Keratinocyte (primary cell): ENCODE data around the gene ACTN1. TPM values are rescaled to one million over a fixed set of nuclear protein-coding genes. Genes with fewer than 3 reads are reported as not detected.

Source experiments
- DNase-seq: peaks from one replicate; pipeline ENCODE4 v3.0.0-alpha.2; 2011; ENCODE audit warnings: low read depth, missing footprints, low spot score
- FAIRE-seq: peaks from 2 replicates; lab custom pipeline; 2011; peaks lifted over from hg19 to GRCh38; lab: Jason Lieb, UNC
- H2AFZ ChIP-seq: 2 replicates; pipeline ENCODE4 v1.6.0; 2012; ENCODE audit warnings: low read length, control low read depth, inconsistent platforms; ENCODE audit not compliant: control insufficient read depth
- H3K27ac ChIP-seq: 2 replicates; pipeline ENCODE4 v1.5.1; 2011; ENCODE audit warnings: low read length; ENCODE audit not compliant: control insufficient read depth, insufficient read depth
- H3K27me3 ChIP-seq: 3 replicates; pipeline ENCODE4 v1.6.0; 2011; ENCODE audit warnings: low read length; ENCODE audit not compliant: control insufficient read depth, insufficient read depth; ENCODE audit errors: extremely low read depth
- H3K36me3 ChIP-seq, 2 experiments: 2 replicates in 1 of 2; 3 replicates in 1 of 2; pipeline ENCODE4 v1.5.1; 2011; ENCODE audit warnings: low read length in 2 of 2, mild to moderate bottlenecking in 1 of 2; ENCODE audit not compliant: control insufficient read depth in 2 of 2, insufficient read depth in 2 of 2; ENCODE audit errors: extremely low read depth in 1 of 2
- H3K4me1 ChIP-seq: 3 replicates; pipeline ENCODE4 v1.5.1; 2011; ENCODE audit warnings: low read length; ENCODE audit not compliant: control insufficient read depth, insufficient read depth; ENCODE audit errors: extremely low read depth
- H3K4me2 ChIP-seq: 3 replicates; pipeline ENCODE4 v1.6.0; 2011; ENCODE audit warnings: low read depth, low read length; ENCODE audit not compliant: control insufficient read depth, insufficient read depth; ENCODE audit errors: extremely low read depth
- H3K4me3 ChIP-seq, 3 experiments: fragments of 200-600 bp in 1 of 3; sonication (generic) in 1 of 3; 2 replicates in 2 of 3; 3 replicates in 1 of 3; pipeline ENCODE4 v1.5.1; 2011 to 2016; ENCODE audit warnings: low read length in 3 of 3, mild to moderate bottlenecking in 3 of 3, control low read depth in 2 of 3, inconsistent platforms in 1 of 3, low read depth in 1 of 3, mixed read lengths in 1 of 3, mixed run types in 1 of 3, moderate library complexity in 1 of 3; ENCODE audit not compliant: control insufficient read depth in 2 of 3, insufficient read depth in 2 of 3; ENCODE audit errors: extremely low read depth in 1 of 3
- H3K79me2 ChIP-seq: 2 replicates; pipeline ENCODE4 v1.6.0; 2012; ENCODE audit warnings: low read length; ENCODE audit not compliant: control insufficient read depth, insufficient read depth
- H3K9ac ChIP-seq: 3 replicates; pipeline ENCODE4 v1.6.0; 2011; ENCODE audit warnings: low read length; ENCODE audit not compliant: control insufficient read depth, insufficient read depth; ENCODE audit errors: extremely low read depth
- H3K9me1 ChIP-seq: 3 replicates; pipeline ENCODE4 v1.6.0; 2011; ENCODE audit warnings: low read length; ENCODE audit not compliant: control insufficient read depth, insufficient read depth; ENCODE audit errors: extremely low read depth
- H3K9me3 ChIP-seq: 2 replicates; pipeline ENCODE4 v1.5.1; 2012; ENCODE audit warnings: low read depth, low read length; ENCODE audit not compliant: control insufficient read depth
- H4K20me1 ChIP-seq: 3 replicates; pipeline ENCODE4 v1.6.0; 2011; ENCODE audit warnings: low read length; ENCODE audit not compliant: control insufficient read depth, insufficient read depth; ENCODE audit errors: extremely low read depth
- EZH2 ChIP-seq: IDR thresholded peaks from one replicate; pipeline ENCODE4 v1.6.1; 2012; ENCODE audit warnings: inconsistent platforms, mild to moderate bottlenecking, low read length, moderate library complexity
- dilution Hi-C: fragments of 300-500 bp; cut with MboI; formaldehyde crosslinking; loops from one replicate; pipeline ENCODE4 v1.7.0; 2020; ENCODE audit warnings: low sequenced_read_pairs; ENCODE audit not compliant: extremely low pct_ligation_motif_present
- polyA plus RNA-seq, 5 experiments: library from polyadenylated mRNA; depleted of rRNA in 3 of 5; stranded (reverse) in 3 of 5; stranded (forward) in 1 of 5; unstranded in 1 of 5; fragments of >200 nt; gene quantifications; 1 replicate in 1 of 5; 2 replicates in 3 of 5; 3 replicates in 1 of 5; pipeline versions ENCODE4 v1.2.1 to v1.2.3, GENCODE V29; 2011 to 2012; ENCODE audit warnings: missing spikeins in 2 of 5, low read depth in 1 of 5, low replicate concordance in 1 of 5
- TF ChIP-seq, protein P1 (sequence below), 3 experiments: IDR thresholded peaks in 1 of 3; conservative IDR thresholded peaks in 1 of 3; optimal IDR thresholded peaks in 1 of 3; 2 replicates in 2 of 3; 3 replicates in 1 of 3; pipeline versions ENCODE3 to v1.5.1; 2011; ENCODE audit warnings: low read length in 3 of 3, mild to moderate bottlenecking in 3 of 3, moderate library complexity in 2 of 3, control low read depth in 1 of 3, inconsistent platforms in 1 of 3; ENCODE audit not compliant: insufficient read depth in 2 of 3; ENCODE audit errors: extremely low read depth in 1 of 3

ACTN1 gene
- polyA plus RNA-seq, 1 donor (not counting 4 experiments of a cell fraction or from before 2014, with no cell fraction given), result 558 TPM

GRCh38 chr14:68894123-68894522 lies 85.0 kb downstream of the ACTN1 start:
- DNase-seq (no peak), FAIRE-seq (no peak)
- Histone ChIP-seq H3K79me2 (peaks cover 41% of the 10 kb centered on the region), H3K9ac (no peak overlapping the region), H3K27me3 (no peaks in the 10 kb centered on the region), H4K20me1 (peaks cover 25% of the 10 kb centered on the region), H3K4me1 (no peaks in the 10 kb centered on the region), H3K9me1 (no peaks in the 10 kb centered on the region), H3K36me3 (peaks cover 69 to 80% of the 10 kb centered on the region in 2 experiments), H3K4me3 (no peak overlapping the region), H3K27ac (no peak overlapping the region), H3K4me2 (no peak overlapping the region), H2AFZ (no peak overlapping the region), H3K9me3 (no peaks in the 10 kb centered on the region)
- TF ChIP-seq, protein P1, sequence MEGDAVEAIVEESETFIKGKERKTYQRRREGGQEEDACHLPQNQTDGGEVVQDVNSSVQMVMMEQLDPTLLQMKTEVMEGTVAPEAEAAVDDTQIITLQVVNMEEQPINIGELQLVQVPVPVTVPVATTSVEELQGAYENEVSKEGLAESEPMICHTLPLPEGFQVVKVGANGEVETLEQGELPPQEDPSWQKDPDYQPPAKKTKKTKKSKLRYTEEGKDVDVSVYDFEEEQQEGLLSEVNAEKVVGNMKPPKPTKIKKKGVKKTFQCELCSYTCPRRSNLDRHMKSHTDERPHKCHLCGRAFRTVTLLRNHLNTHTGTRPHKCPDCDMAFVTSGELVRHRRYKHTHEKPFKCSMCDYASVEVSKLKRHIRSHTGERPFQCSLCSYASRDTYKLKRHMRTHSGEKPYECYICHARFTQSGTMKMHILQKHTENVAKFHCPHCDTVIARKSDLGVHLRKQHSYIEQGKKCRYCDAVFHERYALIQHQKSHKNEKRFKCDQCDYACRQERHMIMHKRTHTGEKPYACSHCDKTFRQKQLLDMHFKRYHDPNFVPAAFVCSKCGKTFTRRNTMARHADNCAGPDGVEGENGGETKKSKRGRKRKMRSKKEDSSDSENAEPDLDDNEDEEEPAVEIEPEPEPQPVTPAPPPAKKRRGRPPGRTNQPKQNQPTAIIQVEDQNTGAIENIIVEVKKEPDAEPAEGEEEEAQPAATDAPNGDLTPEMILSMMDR (optimal IDR thresholded peaks at IDR 0.05 in 1 of 3, IDR thresholded peaks at IDR 0.05 in 1 of 3, conservative IDR thresholded peaks at IDR 0.05 in 1 of 3; ENCODE audit: extremely low read depth in 1 of 3, insufficient read depth in 2 of 3, low read length in 3 of 3), result no peak
- TF ChIP-seq EZH2, result no peak
- dilution Hi-C loops, result no loop called here

DNA sequence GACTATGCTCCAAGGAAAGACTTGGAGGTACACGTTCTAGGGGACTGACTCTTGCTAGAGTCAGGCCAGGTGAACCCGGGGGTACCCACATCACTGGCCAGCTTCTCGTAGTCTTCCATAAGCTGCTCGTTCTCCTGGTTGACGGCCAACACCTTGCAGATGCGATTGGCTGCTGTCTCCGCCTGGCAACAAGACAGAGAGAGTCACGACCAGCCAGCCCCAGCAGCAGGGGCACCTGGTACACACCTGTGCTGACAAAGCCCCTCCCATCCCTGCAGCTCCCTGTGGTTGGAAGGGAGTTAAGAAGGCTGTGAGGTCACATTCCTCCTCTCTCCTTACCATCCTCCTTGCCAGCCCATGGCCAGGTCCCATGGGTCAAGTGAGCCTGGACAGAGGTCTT lies 85.5 kb downstream of the ACTN1 start:
- H4K20me1 ChIP-seq, result peaks cover 29% of the 10 kb centered on the region
- no peak overlapping the region for H3K9ac ChIP-seq

More for the DNA sequence above, 85.5 kb downstream of the ACTN1 start:
- peaks cover 38% of the 10 kb centered on the region for H3K79me2 ChIP-seq
- H3K27me3 ChIP-seq, result no peaks in the 10 kb centered on the region
- no peak for FAIRE-seq
- no peaks in the 10 kb centered on the region for H3K4me1 ChIP-seq
- no peak overlapping the region for H3K27ac ChIP-seq
- TF ChIP-seq, protein P1 (optimal IDR thresholded peaks at IDR 0.05 in 1 of 3, IDR thresholded peaks at IDR 0.05 in 1 of 3, conservative IDR thresholded peaks at IDR 0.05 in 1 of 3; ENCODE audit: extremely low read depth in 1 of 3, insufficient read depth in 2 of 3, low read length in 3 of 3), result no peak
- TF ChIP-seq EZH2, result no peak
- no peak for DNase-seq
- no peak overlapping the region for H2AFZ ChIP-seq
- no peak overlapping the region for H3K4me2 ChIP-seq
- H3K9me3 ChIP-seq, result no peaks in the 10 kb centered on the region
- H3K36me3 ChIP-seq, result peaks cover 70 to 81% of the 10 kb centered on the region in 2 experiments
- dilution Hi-C loops, result no loop called here
- no peak overlapping the region for H3K4me3 ChIP-seq
- H3K9me1 ChIP-seq, result no peaks in the 10 kb centered on the region
